ENCODE data around the gene ADPRM.

- TF ChIP-seq CTCF (conservative IDR thresholded peaks at IDR 0.05 in 1 of 2, IDR thresholded peaks at IDR 0.05 in 1 of 2; ENCODE audit: low read depth in 1 of 2, low read length in 2 of 2) = no peak
- TF ChIP-seq EZH2 (IDR thresholded peaks at IDR 0.05; ENCODE audit: low read length, missing control alignments) = no peak
Measured at GRCh38 chr17:10752696-10753095, 55.3 kb downstream of the ADPRM start.
